IMR-90 (cell line): Measurements from ENCODE around the gene TOP2B.

Experiments used
- CEBPB ChIP-seq: IDR thresholded peaks from 2 replicates; pipeline ENCODE4 v1.6.1; 2012; ENCODE audit warnings: low read depth, low read length, improper control_type of control experiment
- CHD1 ChIP-seq: IDR thresholded peaks from 2 replicates; pipeline ENCODE4 v1.6.1; 2012; ENCODE audit warnings: low read depth, low read length, improper control_type of control experiment
- CTCF ChIP-seq: conservative IDR thresholded peaks from 2 replicates; pipeline ENCODE4 v1.5.1; 2012; ENCODE audit warnings: mild to moderate bottlenecking, low read depth, low read length, improper control_type of control experiment
- ELK1 ChIP-seq: fragments of 150-350 bp; IDR thresholded peaks from 2 replicates; pipeline ENCODE4 v1.6.1; 2016; ENCODE audit warnings: low read depth, mild to moderate bottlenecking, low read length, moderate library complexity, borderline replicate concordance
- FOS ChIP-seq: fragments of 150-350 bp; IDR thresholded peaks from 2 replicates; pipeline ENCODE4 v1.6.1; 2016; ENCODE audit warnings: low read depth, low read length
- MXI1 ChIP-seq: IDR thresholded peaks from 2 replicates; pipeline ENCODE4 v1.6.1; 2012; ENCODE audit warnings: low read depth, mild to moderate bottlenecking, low read length, moderate library complexity, borderline replicate concordance
- POLR2A ChIP-seq: IDR thresholded peaks from 2 replicates; pipeline ENCODE4 v1.6.1; 2012; ENCODE audit warnings: mild to moderate bottlenecking, low read depth, low read length
- RCOR1 ChIP-seq: IDR thresholded peaks from 2 replicates; pipeline ENCODE4 v1.6.1; 2012; ENCODE audit warnings: mild to moderate bottlenecking, low read length, improper control_type of control experiment; ENCODE audit not compliant: insufficient replicate concordance
- USF2 ChIP-seq: fragments of 150-350 bp; IDR thresholded peaks from 2 replicates; pipeline ENCODE4 v1.6.1; 2017; ENCODE audit warnings: mild to moderate bottlenecking, antibody characterized with exemption, low read length, low read depth

- TF ChIP-seq CTCF (no peak), RCOR1 (no peak), POLR2A (no peak), CHD1 (no peak), USF2 (no peak), CEBPB (no peak), ELK1 (no peak), FOS (no peak), MXI1 (no peak)
Measured at GRCh38 chr3:25567388-25567787, 97.3 kb downstream of the TOP2B start.
